ENCODE measurements around the gene NPAS3. TPM values are rescaled to one million over a fixed set of nuclear protein-coding genes. Genes with fewer than 3 reads are reported as not detected.

NPAS3 gene
- total RNA-seq, 1 donor from 2014 or later: 2.0 TPM

- no peak for DNase-seq (ENCODE audit: low read depth)
- H3K36me3 ChIP-seq (ENCODE audit: control insufficient read depth, insufficient read depth, low read length): no peaks in the 10 kb centered on the region
- no peak for TF ChIP-seq CTCF (IDR thresholded peaks at IDR 0.05; ENCODE audit: insufficient read depth, low read length, poor library complexity, severe bottlenecking)
- H3K4me3 ChIP-seq (ENCODE audit: low read depth, low read length): no peak overlapping the region
- H3K27me3 ChIP-seq (ENCODE audit: control insufficient read depth, insufficient read depth, low read length): no peaks in the 10 kb centered on the region
These were observed 629.1 kb downstream of the NPAS3 start for GRCh38 chr14:33567731-33568130.

GRCh38 chr14:33568935-33569579 is 630.4 kb downstream of the NPAS3 start:
- Histone ChIP-seq H3K27me3 (ENCODE audit: control insufficient read depth, insufficient read depth, low read length) (no peaks in the 10 kb centered on the region), H3K4me3 (ENCODE audit: low read depth, low read length) (no peak overlapping the region), H3K36me3 (ENCODE audit: control insufficient read depth, insufficient read depth, low read length) (no peaks in the 10 kb centered on the region)
- no peak for TF ChIP-seq CTCF (IDR thresholded peaks at IDR 0.05; ENCODE audit: insufficient read depth, low read length, poor library complexity, severe bottlenecking)
- no peak for DNase-seq (ENCODE audit: low read depth)

- no peak for TF ChIP-seq CTCF (IDR thresholded peaks at IDR 0.05; ENCODE audit: insufficient read depth, low read length, poor library complexity, severe bottlenecking)
- Histone ChIP-seq H3K27me3 (ENCODE audit: control insufficient read depth, insufficient read depth, low read length) (no peaks in the 10 kb centered on the region), H3K4me3 (ENCODE audit: low read depth, low read length) (no peak overlapping the region), H3K36me3 (ENCODE audit: control insufficient read depth, insufficient read depth, low read length) (no peaks in the 10 kb centered on the region)
- DNase-seq (ENCODE audit: low read depth): no peak
These were observed 631.4 kb downstream of the NPAS3 start for GRCh38 chr14:33569821-33570687.

- Histone ChIP-seq H3K36me3 (ENCODE audit: control insufficient read depth, insufficient read depth, low read length) (no peaks in the 10 kb centered on the region), H3K27me3 (ENCODE audit: control insufficient read depth, insufficient read depth, low read length) (no peaks in the 10 kb centered on the region), H3K4me3 (ENCODE audit: low read depth, low read length) (no peak overlapping the region)
- no peak for TF ChIP-seq CTCF (IDR thresholded peaks at IDR 0.05; ENCODE audit: insufficient read depth, low read length, poor library complexity, severe bottlenecking)
- no peak for DNase-seq (ENCODE audit: low read depth)
These were observed 632.1 kb downstream of the NPAS3 start for GRCh38 chr14:33570694-33571310.

- H3K36me3 ChIP-seq (ENCODE audit: control insufficient read depth, insufficient read depth, low read length): no peaks in the 10 kb centered on the region
- H3K4me3 ChIP-seq (ENCODE audit: low read depth, low read length): no peak overlapping the region
- no peak for TF ChIP-seq CTCF (IDR thresholded peaks at IDR 0.05; ENCODE audit: insufficient read depth, low read length, poor library complexity, severe bottlenecking)
- DNase-seq (ENCODE audit: low read depth): no peak
- no peaks in the 10 kb centered on the region for H3K27me3 ChIP-seq (ENCODE audit: control insufficient read depth, insufficient read depth, low read length)
These were observed 634.7 kb downstream of the NPAS3 start for GRCh38 chr14:33573301-33573880.

Measured in kidney epithelial cell (primary cell).